Measurements from ENCODE around the gene FRMD4A. TPM values are rescaled to one million over a fixed set of nuclear protein-coding genes. Genes with fewer than 3 reads are reported as not detected.

The FRMD4A gene
- total RNA-seq, 1 donor from 2014 or later: 16.1 TPM

DNA sequence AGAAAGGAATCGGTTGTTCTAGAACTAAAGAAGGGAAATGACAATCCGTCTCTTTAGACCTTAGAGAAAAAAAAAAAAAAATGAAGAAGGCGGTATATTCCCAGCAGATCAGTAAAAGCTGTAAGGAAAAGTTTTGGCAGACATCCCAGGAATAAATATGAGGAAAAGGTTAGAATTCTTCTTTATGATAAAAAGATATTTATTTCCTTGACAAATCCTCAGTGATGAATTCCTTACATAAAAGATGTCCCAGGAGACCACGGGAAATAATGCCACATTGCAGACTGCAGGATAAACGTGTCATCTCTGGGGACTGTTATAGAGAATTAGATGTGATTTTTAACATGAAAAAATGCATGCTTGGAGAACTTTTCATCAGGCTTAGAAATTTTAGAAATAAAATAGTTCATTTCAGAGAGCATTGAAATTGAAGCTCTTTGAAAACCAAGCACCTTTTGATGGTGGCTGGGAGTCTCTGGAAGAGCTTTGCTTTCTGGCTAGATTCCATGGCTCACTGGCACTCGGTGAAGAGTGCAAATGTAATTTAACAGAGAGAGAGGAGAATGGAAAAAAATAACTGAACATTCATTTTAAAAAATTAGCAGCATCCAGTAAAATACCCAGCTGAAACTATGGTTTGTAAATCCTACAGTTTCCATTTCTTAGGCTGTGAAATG, 645.8 kb downstream of the FRMD4A start:
- peak; percentile 87 for DNase-seq (ENCODE audit: low spot score)

DNA sequence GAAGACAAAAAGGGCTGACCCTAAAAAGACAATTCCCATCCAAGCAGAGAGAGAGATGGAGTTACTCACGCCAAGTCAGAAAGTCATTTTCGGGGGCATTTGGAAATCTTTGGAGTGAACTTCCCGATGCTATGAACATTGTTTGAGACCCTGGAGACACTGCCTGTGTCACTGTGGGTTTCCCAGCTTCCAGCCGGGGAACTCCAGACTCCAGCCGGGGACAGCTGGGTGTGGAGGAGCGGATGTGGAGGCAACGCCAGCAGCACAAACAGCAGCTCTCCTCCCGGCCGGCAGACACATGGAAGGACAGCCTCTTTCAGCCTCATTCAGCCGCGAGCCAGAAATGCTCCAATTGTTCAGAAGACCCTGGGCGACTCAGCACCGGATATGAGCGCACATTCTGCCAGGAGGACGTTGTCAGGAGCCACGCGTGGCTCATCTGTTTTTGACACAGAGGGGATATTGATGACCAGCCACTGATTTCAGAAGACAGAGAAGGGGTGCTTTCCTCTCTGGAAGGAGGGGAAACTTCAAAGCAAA, 646.4 kb downstream of the FRMD4A start:
- DNase-seq (ENCODE audit: low spot score): peak; percentile 55

DNA sequence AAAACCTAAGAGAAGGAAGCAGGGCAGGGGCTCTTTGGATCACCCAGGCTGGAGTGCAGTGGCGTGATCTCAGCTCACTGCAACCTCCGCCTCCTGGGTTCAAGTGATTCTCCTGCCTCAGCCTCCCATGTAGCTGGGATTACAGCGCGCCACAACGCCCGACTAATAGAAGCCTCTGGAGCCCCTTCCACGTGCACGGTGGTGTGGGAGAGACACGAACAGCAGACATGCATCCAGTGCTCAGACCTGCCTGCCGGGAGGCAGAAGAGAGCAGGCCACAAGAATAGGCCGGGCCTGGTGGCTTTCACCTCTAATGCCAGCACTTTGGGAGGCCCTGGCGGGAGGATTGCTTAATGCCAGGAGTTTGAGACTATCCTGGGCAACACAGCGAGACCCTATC, 647.7 kb downstream of the FRMD4A start:
- DNase-seq (ENCODE audit: low spot score): no peak

DNA sequence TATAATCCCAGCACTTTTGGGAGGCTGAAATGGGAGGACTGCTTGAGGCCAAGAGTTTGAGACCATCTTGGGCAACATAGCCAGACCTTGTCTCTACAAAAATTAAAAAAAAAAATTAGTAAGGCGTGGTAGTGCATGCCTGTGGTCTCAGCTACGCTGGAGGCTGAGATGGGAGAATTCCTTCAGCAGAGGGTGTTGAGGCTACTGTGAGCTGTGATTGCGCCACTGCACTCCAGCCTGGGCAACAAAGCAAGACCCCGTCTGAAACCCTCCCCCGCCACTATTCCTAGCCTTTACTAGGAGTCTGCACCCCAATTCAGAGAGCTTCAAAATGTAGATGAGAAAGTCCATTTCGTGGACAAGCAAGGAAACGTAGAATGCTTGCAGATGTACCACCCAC, 648.8 kb downstream of the FRMD4A start:
- DNase-seq (ENCODE audit: low spot score): no peak

DNA sequence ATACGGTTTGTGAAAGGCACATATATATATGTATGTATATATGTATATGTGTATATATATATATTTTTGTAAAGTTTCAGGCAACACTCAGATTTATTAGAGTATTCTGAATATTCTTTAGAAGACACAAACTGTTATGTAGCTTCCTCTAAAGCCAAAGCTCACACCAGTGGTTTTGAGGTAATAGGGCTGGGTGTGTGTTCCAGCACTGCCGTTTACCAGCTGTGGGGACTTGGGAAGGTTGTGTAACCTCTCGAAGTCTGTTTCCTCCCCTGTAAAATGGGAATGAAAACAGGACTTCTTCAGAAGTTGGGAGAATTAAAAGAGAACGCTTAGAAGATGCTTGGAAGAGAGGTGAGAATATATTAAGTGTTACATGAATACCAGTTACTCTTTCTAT, 649.2 kb downstream of the FRMD4A start:
- DNase-seq (ENCODE audit: low spot score): no peak

DNA sequence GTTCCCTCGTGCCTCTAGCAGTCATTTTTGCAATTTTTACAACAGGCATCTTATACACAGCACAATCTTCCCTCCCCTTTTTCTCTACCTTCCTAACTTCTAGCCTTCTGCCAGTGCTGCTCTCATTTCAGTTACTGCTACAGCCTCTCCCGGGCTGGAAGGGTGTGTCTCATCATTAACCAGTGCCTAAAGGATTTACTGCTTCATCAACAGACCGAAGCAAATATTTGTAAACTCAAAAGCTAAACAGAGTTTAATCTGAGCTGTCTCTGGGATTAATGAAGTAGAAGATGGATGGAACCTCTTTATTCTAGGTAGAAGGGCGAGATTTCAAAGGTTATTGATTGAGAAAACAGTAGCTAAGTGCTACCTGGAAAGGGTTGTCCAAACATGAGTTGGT, 649.6 kb downstream of the FRMD4A start:
- DNase-seq (ENCODE audit: low spot score): no peak

DNA sequence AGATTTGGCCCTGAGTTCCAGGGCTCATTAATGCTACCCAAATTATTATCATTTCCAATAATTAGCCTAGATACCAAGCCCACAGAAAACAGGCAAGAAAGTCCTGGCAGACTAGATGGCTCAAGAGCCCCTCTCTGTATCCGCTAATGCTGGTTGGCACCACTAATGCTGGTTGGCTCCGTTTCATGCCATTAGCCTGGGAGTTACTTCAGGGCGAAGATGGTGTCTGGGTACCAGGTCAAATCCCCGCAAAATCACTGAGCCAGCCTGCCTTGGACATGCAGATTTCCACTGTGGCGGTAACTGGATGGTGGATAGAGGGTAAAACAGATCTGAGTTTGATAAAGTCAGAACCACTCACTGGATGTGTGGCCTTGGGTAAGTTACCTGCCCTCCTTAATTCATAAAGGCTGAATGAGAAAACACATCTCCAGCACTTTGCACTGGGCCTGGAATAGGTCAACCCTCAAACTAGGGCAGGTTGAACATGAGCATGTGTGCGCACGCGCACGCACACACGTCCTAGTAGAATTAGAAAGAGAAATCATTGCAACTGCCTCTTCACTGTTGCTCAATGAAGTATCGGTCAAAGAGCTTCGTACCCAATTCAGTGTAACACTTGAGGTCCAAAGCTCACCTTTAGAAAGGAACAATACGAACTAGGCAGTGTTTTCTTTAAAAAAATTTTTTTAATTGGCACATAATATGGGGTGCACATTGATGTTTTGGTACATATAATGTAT, 652.5 kb downstream of the FRMD4A start:
- no peak for DNase-seq (ENCODE audit: low spot score)

DNA sequence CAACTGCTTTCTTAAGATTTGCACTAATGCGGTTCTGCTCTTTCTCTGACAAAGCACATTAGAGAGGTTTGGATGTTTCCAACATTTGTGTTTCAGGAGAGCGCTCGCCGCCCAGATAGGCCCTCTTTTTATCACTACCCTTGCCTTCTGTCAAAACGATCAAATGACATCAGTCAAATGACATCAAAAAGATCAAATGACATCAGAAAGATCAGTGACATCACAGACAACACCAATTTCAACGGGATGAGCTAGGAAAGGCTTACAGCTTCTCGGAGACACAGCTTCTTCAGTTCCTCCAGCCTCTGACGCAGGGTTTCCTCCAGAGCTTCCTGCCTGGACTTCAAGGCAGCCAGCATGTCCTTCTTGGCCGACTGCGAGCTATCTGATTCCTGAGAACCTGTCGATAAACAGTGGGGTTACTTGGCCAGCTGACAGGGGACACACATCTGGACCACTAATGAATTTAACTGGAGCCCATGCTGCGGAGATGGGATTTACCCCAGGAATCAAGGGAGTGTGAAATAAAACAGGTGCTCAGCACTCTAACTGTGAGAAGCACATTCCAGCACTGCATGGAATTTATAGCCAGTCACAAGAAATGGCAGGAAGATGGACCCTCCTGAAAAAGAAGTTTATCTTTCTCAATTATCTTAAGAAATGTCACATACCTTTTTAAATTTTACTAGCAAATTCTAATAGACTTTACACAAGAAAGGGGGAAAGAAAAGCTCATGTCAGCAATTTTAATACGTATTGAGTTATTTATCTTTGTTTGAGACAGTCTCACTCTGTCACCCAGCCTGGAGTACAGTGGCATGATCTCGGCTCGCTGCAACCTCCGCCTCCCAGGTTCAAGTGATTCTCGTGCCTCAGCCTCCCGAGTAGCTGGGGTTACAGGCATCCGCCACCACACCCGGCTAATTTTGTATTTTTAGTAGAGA, 655.8 kb downstream of the FRMD4A start:
- DNase-seq (ENCODE audit: low spot score): no peak

DNA sequence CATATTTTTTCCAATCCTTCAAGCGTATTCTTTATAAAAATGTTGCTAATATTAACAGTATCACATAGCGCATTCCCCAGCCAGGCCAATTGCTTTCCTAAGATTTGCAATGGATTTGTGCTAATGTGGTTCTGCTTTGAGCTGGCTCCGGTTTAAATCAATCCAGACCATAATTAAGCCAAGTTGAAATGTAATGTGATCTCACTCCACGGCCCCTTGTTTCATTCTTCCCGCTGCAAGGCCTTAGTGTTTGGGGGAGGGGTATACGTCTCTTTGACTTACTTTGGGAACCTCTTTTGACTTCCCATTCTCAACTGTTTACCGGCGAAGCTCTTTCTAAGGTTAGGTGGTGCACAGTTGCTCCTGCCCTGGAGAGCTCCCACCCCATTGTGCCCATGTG, 657.6 kb downstream of the FRMD4A start:
- DNase-seq (ENCODE audit: low spot score): peak; percentile 66

DNA sequence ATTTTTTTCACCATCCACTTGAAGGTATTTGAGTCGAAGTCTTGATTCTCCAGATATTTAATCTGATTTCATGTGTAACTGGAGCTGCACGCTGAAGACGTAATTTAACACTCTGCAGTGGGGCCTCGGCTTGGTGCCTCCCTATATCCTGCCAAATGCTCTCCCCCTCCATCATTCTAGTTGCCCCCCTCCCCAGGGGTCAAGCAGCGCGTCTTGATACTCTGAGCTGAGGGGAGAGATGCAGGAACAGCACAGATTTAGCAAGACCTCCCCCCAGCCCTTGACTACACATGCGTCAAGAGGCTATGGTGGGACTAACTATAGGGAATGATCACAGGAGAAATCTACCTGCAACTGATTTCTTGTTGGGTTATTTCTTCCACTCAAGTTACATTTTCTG, 658.2 kb downstream of the FRMD4A start:
- no peak for DNase-seq (ENCODE audit: low spot score)

DNA sequence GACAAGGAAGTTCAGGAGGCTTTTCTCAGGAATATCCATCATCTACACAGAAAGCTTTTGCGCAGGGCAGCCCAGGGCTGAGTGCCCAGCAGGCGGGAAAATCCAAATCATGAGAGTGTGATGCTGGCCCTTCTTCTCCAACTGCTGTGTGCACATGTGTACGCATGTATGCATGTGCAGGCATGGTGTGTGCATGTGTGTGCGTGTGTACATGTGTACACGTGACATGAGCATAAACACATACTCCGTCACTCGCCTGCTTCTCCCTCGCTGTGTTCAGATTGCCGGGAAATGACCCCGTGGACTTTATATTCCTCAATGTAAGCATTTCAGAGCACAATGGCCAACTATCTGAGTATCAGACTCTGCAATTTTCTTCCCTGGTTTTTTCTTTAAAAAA, 658.8 kb downstream of the FRMD4A start:
- no peak for DNase-seq (ENCODE audit: low spot score)

DNA sequence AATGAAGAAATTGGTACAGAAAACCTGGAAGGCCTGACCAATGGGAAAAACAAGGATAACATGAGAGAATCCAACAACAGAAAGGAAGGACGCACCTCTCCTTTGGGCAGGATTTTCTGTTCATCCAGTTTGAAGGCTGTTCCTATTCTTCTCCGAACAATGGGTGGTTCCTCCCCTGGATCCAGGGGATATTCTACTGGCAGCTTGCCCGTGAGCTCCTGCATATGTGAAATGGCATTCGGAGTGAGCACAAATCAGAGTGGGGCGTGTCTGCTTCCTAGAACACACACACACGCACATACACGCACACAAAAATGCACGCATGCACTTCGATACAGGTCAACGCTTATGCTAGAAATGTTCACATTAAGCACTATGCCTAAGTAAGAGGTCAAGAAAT, 660.4 kb downstream of the FRMD4A start:
- DNase-seq (ENCODE audit: low spot score): no peak

DNA sequence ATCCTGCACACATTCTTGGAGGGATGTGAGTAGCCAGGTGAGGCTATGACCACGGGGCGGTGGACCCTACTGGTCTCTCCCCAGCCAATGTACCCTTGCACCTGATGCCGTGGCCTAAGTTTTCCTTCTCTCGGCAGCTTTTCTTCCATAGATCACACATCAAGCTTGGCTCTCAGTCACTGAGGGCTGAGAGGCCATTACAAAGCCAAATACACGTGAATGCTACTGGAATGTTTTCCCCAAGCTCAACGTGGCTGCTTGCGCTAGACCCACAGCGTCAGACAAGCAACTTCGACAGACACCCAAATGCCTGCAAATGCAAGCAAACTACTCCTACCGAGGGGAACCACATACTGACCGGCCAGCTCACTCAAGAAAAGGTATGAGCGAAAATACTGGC, 660.8 kb downstream of the FRMD4A start:
- DNase-seq (ENCODE audit: low spot score): no peak

DNA sequence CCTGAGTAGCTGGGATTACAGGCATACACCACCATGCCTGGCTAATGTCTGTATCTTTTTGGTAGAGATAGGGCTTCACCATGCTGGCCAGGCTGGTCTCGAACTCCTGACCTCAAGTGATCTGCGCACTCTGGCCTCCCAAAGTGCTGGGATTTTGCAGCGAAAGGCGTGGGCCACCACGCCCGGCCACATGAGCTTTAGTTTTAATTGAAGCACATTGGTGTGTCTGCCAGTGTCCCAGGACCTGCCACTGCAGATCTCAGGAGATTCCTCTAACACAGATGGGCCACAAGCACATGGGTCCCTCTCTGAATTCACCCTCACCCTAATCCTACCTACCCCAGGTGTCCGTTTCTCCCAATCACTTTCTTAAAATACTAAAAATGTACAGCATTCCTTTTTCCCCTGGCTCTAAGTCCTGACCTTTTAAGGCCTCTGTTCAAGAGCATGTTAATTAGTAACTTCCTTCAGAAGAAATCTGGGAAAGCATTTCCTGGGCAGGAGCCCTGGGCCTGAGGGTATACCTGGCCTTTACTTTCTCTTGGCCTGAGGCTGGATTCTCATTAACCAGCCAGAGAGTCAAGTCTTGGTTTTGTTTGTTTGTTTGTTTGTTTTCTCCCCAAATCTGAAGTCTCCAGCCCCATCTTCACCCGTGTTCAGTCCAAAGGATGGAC, 661.4 kb downstream of the FRMD4A start:
- DNase-seq (ENCODE audit: low spot score): no peak

DNA sequence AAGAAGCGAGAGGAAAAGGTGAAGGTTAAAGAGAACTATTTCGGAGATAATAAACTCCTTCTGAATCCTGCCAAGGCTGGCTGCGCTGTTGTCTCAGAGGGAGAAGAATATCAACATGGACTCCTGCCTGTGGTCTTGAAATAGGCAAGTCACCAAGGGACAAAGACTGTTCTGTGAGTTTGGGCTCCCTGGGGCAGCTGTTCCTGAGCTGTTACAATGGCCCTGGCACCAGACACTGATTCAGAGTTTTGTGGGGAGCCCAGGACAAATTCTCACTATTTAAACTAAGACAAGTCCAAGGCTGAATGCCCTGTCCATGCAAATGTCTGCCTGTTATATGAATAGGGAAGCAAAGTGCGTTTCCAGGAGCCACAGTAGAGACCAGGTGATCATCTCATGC, 662.6 kb downstream of the FRMD4A start:
- DNase-seq (ENCODE audit: low spot score): no peak

DNA sequence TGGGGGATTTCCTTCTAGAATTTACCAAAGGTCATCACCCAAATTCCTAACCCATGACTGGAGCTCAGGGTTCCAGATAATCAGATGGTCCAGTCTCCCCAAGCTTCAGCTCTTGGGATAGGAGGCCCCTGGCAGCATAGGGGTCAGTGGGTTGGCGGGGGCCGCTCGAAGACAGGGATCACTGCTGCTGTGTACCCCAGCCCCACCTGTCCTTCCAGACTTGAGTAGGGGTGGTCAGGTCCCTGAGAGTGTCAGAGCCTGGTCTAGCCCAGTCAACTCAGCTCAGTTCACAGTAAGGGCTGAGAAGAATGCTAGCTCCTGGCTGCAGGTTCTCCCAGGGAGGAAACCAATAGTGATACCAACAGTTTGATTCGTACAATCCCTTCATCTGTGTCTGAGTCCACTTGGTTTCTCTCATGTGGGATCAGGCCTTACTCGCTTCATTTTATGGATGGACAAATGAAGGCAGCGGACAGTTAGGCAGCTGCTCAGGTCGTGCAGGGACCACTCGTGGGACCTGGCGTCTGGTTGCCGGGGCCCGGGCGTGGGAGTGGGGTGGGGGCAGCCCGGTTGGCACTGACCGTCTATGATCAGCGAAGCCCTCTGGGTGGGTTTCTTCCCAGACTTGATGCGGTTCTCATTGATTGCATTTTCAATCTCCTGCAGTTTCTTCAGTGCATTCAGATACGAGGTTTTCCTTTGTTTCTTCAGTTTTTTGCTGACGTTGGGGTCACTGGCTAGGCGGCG, 665.0 kb downstream of the FRMD4A start:
- DNase-seq (ENCODE audit: low spot score): no peak

DNA sequence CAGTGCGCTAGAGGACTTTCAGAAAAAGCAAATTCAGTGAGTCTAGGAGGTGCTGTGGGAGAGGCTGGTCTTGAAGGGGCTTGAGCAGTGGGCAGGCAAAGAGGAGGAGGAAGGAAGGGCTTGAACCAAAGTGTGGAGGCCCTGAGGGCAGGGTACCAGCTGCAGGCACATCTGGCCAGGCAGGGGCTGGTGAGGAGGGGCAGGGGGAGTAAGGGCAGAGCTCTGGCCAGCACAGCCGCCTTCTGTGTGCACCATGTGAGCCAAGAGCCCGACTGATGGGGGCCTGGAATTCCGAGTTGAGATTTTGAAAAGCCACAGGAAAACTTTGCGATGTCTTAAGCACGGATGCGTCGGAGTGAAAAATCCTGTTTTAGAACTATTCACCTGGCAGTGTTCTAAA, 669.5 kb downstream of the FRMD4A start:
- DNase-seq (ENCODE audit: low spot score): peak; percentile 10

DNA sequence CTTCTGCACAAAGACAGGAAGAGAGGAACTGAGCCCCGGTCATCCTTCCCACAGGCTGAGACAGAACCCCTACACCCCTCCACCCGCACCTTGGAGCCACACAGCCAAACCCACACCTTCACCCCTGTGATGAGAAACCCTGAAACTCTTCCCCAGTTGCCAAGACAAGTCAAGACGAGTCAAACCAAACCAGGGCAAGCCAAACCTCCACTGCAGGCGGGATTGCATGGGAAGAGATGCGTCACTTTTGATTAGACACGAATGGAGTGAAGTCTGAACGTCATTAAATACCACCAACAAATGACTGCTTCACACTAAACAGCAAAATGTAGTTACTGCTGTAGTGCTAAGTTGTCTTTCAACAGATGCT, 670.2 kb downstream of the FRMD4A start:
- DNase-seq (ENCODE audit: low spot score): no peak

DNA sequence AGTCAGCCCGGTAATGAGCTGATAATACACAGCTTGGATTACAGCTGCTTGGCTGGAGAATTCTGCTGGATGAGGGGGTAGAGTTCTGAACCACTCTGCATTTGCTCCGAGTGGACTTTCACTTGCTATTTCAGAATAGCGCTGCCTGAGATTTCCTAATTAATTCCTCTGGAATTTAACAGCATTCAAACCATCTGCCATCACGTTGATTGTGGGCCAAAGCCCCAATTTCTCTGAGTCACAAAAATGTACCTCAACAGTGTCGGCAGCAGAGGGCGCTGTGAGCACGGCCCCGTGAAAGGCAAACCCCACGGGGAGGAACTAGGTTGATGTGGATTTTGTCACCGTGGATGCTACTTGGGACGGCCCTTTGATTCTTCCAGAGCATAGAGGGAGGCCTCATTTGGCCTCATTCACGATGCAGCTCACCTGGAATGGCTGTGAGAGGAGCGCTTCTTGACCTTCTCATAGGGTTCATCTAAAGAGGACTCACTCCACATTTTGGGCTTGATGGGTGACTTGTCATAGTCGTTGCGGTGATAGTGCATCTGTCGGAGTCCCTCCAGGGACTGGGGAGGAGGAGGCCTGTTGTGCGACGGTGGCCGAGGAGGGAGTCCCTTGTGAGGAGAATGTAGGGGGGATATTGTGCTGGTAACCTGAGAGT, 670.7 kb downstream of the FRMD4A start:
- peak; percentile 57 for DNase-seq (ENCODE audit: low spot score)

Data from umbilical cord (tissue), 2 donors.